ENCODE results near the gene JMJD1C.
"Not testable (repeated sequence)": the region's sequence is repeated elsewhere in the genome, so short reads cannot be mapped to it uniquely, and the experiment has no call there.

DNA sequence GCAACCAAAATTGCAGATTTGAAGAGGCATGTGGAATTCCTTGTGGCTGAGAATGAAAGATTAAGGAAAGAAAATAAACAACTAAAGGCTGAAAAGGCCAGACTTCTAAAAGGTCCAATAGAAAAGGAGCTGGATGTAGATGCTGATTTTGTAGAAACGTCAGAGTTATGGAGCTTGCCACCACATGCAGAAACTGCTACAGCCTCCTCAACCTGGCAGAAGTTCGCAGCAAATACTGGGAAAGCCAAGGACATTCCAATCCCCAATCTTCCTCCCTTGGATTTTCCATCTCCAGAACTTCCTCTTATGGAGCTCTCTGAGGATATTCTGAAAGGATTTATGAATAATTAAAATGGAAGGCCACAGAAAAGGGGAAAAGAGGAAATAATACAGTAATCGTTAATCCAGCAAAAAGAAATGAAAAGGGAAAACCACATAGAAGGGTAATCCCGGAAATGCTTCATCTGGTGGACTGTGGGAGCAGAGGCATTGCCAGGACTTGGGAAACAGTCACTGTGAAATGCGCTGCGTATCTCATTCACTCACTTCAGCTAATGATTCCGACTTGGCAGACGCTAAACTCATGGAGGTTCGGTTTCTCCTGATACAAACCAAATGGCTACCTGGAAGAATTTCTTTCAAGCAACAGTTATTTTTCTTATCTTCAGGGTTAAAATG is 311.8 kb downstream of the JMJD1C start:
- TF ChIP-seq POLR2A (IDR thresholded peaks at IDR 0.05; ENCODE audit: low read length); GATA1 (IDR thresholded peaks at IDR 0.05; ENCODE audit: low read depth, low read length): not testable (repeated sequence)
